Stimulated activated CD4-positive, alpha-beta T cell treated with anti-CD3 and anti-CD28 coated beads, Interleukin-15, amount 100 ng/mL, for 24 hours (primary cell): ENCODE data around the gene DGKQ.

ENCODE experiments used
- DNase-seq: peaks from one replicate; pipeline ENCODE4 v3.0.0-alpha.2; 2020

DGKQ gene

DNA sequence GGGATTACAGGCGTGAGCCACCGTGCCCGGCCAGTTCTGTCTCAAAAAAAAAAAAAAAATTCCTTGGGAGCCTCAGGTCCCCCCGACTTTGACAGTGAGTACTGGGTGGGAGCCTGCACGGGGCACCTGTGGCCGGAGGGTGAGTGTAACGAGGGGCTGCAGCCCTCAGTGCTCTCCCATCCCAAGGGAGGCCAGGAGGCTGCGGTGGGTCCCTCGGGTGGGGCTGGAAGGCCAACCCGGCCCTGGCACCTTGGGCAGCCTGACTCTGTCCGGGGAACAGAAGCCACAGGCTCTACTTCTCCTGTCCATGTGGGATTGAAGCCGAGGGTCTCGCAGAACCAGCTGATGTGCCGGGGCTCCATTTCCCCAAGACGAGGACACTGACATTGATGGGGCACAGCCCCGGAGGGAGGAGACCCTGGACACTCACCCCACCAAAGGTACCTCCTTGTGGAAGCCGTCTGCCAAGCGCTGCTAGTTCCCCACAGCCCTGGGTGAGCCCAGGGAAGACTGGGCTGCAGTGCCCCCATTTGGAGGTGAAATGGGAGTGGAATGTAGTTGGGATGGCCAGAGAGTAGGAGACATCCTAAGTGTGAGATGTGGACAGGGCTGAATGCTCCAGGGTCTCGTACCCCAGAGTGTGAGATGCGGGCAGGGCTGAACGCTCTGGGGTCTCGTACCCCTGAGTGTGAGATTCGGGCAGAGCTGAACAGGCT is 22.1 kb upstream of the DGKQ start:
- DNase-seq = no peak

GRCh38 chr4:993111-994029 is 20.0 kb upstream of the DGKQ start, which contains the start of gene SLC26A1:
Gene SLC26A1 (minus strand): TSS chr4:993404. CDS start chr4:991703, 1,701 bp downstream.
- DNase-seq = no peak

- DNase-seq = no peak
These were observed 19.1 kb upstream of the DGKQ start for GRCh38 chr4:992297-993110.

GRCh38 chr4:991451-992296 is 18.3 kb upstream of the DGKQ start:
- DNase-seq = no peak

- DNase-seq = no peak
These were observed 17.5 kb upstream of the DGKQ start for GRCh38 chr4:990746-991367.

- DNase-seq = no peak
These were observed 16.5 kb upstream of the DGKQ start for GRCh38 chr4:989722-990471.

- DNase-seq = no peak
These were observed 15.7 kb upstream of the DGKQ start for GRCh38 chr4:988726-989721.

DNA sequence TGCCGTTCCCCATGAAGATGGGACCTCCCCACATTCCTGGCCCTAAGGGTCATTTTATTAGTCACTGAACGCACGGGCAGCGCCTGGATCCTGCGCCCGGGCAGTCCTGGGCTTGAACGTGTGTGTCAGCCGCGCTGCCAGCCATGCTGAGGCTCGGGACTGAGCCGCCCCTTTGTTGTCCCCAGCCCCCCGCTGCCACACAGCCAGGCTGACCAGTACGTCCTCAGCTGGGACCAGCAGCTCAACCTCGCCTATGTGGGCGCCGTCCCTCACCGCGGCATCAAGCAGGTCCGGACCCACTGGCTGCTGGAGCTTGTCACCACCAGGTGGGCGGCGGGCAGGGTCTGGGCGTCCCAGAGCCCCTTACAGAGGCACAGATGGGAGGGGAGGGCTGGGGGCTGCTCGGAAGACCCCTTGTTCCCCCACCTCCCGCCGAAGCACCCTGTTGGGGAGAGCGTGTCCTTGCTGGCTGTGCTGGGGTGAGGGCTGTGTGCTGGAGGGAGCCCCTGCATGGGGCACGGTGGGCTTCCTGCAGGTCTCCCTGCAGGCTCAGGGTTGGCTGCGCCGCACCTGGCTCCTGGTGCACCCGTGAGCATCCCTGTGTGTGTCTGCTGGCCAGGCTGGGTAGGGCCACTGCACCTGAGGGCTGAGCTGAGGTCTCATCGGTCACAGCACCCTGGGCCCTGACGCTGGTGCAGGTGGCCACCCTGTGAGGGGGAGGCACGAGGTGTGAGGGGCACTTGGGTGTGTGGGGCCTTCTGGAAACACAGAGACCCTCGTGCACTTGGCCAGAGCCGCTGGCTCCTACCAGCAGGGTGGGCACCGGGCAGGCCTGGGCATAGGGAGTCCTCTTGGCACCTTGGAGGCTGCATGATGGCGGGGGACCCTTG is 14.5 kb upstream of the DGKQ start:
- no peak for DNase-seq

DNA sequence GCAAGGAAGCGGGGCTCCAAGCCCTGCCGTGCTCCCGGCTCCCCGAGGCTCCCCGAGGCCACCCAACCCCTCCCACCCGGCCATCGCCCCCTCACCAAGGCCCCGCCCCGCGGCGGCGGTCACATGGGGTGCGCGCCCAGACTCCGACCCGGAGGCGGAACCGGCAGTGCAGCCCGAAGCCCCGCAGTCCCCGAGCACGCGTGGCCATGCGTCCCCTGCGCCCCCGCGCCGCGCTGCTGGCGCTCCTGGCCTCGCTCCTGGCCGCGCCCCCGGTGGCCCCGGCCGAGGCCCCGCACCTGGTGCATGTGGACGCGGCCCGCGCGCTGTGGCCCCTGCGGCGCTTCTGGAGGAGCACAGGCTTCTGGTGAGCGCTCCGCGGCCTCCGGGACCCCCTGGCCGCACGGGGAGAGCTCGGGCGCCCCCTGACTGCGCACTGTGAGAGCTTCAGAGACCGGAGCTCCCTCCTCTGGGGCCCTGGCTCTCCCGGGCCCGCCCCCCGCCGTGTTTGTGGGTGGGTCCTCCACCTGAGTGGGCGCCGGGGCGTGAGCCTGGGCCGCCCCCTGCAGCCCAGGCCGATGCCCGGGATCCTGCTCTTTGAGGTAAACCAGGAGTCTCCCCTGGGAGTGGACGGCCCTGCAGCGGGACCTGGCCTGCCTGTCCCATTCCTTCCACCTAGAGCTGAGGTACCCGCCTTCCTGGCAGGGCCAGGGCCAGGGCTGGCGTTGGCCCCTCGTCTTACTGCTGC is 13.7 kb upstream of the DGKQ start, which contains the start of gene IDUA:
IDUA (plus strand) TSS at position 166 of the 745 bp plus-strand sequence; CDS start at position 207, 41 bp downstream.
- peak; percentile 91 for DNase-seq

DNA sequence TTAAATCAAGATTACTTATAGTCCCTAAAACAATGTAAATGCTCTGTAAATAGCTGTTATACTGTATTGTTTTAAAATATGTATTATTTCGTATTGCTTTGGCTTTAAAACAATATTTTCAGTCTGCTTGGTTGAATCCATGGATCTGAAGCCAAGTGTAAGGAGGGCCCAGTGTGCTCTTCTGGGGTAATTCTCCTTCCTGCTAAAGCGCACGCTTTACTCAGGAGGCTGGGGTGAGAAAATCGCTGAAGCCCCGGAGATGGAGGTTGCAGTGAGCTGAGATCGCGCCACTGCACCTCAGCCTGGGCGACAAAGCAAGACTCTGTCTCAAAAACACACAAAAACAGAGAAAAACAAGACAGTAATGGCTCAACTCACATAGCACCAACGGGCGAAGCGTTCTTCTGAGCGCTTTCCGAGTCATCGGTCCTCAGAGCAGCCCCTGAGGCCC is 13.1 kb upstream of the DGKQ start:
- no peak for DNase-seq

DNA sequence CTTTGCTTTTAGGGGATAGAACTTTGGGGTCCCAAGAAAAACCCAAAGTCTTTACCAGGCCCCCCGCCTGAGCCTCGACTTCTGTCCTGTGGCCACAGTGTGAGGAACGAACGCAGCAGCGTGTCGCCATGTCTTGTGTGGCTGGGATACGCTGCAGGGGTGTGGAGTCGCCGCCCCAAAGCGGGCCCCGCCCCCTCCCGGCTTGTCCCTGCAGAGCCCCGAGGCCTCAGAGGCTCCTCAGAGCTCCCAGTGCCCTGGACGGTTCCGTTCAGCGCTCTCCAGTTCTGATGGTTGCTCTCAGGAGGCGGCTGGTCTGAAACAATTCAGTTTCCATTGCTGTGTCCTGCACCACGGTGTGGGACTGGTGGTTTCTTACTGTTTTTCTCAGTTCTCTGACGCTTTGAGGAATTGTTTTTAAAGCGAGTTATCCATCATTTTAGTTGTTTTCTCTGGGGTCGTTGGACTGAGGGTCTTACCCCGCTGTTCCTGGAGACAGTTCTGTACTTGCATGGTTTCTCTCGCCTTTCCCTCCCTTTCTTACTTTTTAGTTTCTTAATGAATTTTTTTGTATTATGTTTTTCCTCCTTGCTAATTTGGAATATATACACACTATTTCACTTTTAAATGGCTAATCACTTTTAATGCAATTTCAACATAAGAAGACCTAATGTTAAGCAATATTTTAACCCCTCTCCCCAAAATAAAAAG is 11.9 kb upstream of the DGKQ start:
- peak; percentile 89 for DNase-seq

- DNase-seq = no peak
These were observed 11.1 kb upstream of the DGKQ start for GRCh38 chr4:984336-985054.

DNA sequence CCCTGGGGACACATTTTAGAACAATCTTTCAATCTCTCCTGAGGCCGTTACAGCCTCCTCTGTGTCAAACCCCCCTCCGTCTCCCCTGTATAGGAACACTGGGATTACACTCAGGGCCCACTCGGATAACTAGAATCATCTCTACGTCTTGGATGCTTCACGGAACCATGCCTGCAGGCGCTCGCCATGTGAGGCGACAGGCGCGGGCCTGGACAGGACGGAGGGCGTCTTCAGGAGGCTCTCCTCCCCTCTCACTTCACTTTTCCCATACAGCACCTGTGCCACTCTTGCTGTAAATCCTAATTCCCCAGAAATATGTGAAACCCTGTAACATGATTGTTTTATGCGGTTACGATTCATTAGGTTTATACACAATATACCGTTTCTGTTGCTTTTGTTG is 9.4 kb upstream of the DGKQ start:
- no peak for DNase-seq

GRCh38 chr4:982291-982690 is 8.9 kb upstream of the DGKQ start:
- DNase-seq = no peak

DNA sequence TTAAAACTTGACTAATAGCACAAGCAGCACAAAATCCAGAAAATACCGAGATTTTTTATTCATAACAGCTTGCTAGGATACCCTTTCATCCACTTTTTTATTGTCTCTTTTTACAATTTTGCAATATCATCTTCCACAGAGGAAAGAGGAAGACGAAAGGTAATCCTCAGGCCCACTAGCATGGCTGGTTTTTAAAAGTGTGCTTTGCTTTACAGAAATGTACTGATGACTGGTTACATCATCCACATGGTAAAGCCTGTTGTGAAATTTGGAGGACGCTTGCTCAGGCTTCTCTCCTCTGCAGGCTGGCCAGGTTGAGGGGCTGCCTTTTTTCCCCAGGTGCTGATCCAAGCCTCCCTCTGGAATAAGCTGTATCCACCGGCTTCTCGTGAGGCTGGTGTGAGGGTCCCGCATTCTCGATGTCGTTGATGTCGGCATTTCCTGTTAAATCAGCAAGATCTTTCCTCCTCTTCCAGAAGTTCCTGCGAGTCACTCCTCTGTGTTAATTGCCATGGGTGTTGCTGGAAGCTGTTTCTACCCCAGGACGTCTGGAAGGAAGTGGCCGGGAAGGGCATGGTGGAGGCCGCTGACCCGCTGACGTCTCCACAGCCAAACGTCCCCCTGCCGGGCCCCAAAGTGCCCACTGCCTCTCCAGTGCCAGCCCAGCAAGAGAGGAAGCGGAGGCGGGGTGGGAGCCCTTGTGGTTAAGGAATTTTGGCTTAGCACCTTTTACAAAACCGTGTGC is 5.8 kb upstream of the DGKQ start:
- DNase-seq = no peak
